Epithelial cell of esophagus (primary cell): ENCODE results near the gene VPS33A.
A peak's percentile ranks its signal among the peaks of the same experiment; 100 is the strongest.

ENCODE experiments used
- DNase-seq: peaks from one replicate; pipeline ENCODE4 v3.0.0; 2010; ENCODE audit warnings: low read depth
- H3K4me3 ChIP-seq: 2 replicates; pipeline ENCODE4 v1.5.1; 2011; ENCODE audit warnings: mild to moderate bottlenecking, low read length, control low read depth
- CTCF ChIP-seq: IDR thresholded peaks from 2 replicates; pipeline ENCODE4 v1.5.1; 2011; ENCODE audit warnings: low read depth, mild to moderate bottlenecking, low read length, control low read depth, inconsistent platforms; ENCODE audit not compliant: insufficient read depth; ENCODE audit errors: missing control alignments

VPS33A gene

DNA sequence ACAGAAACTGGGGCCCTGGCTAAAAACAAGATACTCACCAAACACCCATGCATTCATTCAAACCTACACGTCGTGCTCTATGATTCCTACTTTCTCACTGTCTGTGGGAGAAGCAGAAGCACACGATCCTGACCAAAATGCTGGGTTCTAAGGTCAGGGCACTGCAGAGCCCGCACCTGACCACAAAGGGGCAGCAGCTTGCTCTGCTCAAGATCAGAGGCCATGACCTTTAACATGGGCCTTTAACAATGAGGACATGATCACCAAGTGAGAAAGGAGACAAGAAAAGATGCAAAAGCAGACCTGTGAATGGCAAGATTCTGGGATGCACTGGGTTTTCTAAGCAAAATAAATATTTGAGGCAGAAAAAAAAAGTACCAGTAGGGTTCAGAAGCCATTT, 40.1 kb upstream of the VPS33A start:
- no peak for TF ChIP-seq CTCF
- H3K4me3 ChIP-seq, result no peak overlapping the region
- no peak for DNase-seq

DNA sequence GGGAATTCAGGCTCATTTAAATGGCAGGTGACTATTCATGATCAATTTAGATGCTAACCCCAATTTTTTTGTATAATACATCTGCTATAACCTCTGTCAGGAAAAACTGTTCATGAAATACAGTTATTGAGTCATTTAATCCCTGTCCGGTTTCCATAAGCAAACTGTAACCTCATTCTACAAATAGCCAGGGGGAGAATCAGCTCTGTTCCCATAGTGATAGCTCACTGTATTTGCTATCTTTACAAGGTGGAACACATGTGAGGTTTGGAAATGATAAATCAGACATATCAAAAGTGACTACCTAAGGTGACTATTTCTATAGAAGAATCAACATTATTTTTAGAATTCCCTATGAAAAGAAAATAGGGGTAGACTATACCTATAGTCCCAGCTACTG, 38.6 kb upstream of the VPS33A start:
- no peak for TF ChIP-seq CTCF
- DNase-seq, result peak; percentile 26
- no peak overlapping the region for H3K4me3 ChIP-seq

GRCh38 chr12:122303068-122303467, 36.8 kb upstream of the VPS33A start:
- no peak for DNase-seq
- no peak for TF ChIP-seq CTCF

DNA sequence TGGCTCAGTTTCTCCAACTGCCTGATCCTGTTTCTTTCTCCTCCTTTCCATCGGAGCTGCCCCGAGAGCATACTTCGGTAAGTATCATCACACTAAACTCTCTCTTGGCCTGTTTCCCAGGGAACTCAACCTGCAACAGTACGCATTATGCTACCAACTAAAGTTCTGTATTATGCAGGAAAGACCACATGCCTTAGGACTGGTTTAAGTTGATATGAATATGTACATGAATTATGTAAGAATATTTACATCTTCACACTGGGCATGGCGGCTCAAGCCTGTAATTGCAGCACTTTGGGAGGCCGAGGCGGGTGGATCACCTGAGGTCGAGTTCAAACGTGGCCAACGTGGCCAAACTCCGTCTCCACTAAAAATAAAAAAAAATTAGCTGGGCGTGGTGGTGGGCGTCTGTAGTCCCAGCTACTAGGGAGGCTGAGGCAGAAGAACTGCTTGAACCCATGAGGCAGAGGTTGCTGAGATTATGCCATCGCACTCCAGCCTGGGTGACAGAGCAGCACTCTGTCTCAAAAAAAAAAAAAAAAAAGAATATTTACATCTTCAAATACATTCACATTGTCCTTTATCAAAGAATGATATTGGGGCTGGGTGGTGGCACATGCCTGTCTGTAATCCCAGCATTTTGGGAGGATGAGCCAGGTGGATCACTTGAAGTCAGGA, 31.9 kb upstream of the VPS33A start:
- no peak overlapping the region for H3K4me3 ChIP-seq
- DNase-seq, result no peak
- TF ChIP-seq CTCF, result no peak

More at GRCh38 chr12:122303068-122303467, 36.8 kb upstream of the VPS33A start:
- H3K4me3 ChIP-seq, result no peak overlapping the region

DNA sequence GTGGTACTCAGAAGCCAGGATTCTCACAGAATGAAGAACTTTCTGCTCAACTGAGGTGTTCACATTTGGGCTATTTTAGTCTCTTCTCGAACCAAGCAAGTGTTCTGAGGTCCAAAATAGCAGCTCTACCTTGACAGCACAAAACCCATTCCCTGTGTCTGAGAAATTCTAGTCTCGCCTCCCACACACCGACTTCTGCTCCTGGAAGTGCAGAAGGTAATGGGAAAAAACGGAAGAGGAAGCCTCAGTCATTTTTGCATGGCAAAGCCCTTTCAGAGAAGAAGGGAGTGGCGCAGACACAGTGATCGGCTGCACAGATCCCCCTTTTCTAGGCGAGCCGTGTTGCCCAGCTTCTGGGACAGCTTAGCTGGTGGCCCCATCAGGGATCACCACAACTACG, 31.2 kb upstream of the VPS33A start:
- TF ChIP-seq CTCF, result no peak
- DNase-seq, result no peak
- H3K4me3 ChIP-seq, result no peak overlapping the region

DNA sequence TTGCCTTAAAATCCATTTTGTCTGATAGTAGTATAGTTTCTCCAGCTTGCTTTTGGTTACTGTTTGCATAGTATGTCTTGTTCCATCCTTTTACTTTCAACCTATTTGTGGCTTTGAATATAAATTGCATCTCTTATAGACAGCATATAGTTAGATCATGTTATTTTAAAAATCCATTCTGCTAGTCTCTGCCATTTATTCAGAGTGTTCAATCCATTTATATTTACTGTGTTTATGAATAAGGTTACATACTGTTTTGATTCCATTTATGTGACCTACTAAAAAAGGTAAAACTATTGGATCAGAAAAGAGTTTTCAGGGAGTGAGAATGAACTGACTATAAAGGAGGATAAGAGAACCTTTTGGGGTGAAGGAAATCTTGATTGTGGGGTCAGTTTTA, 29.6 kb upstream of the VPS33A start:
- DNase-seq, result no peak
- no peak overlapping the region for H3K4me3 ChIP-seq
- no peak for TF ChIP-seq CTCF

- no peak for DNase-seq
- H3K4me3 ChIP-seq, result no peak overlapping the region
- TF ChIP-seq CTCF, result no peak
Measured at GRCh38 chr12:122293081-122293480, 26.8 kb upstream of the VPS33A start.
